ENCODE data around the gene BPGM. TPM values are rescaled to one million over a fixed set of nuclear protein-coding genes. Genes with fewer than 3 reads are reported as not detected.

The BPGM gene
- total RNA-seq, 1 donor from 2014 or later: 24.7 TPM

- no peak for DNase-seq (ENCODE audit: low read depth)
- no peak for TF ChIP-seq CTCF (conservative IDR thresholded peaks at IDR 0.05; ENCODE audit: low read depth, low read length)
- H3K4me3 ChIP-seq (ENCODE audit: low read depth, low read length): no peak overlapping the region
Observed at GRCh38 chr7:134694767-134695166, 48.1 kb downstream of the BPGM start.

GRCh38 chr7:134695321-134695860 is 48.7 kb downstream of the BPGM start:
- no peak for TF ChIP-seq CTCF (conservative IDR thresholded peaks at IDR 0.05; ENCODE audit: low read depth, low read length)
- DNase-seq (ENCODE audit: low read depth): no peak
- no peak overlapping the region for H3K4me3 ChIP-seq (ENCODE audit: low read depth, low read length)

- no peak overlapping the region for H3K4me3 ChIP-seq (ENCODE audit: low read depth, low read length)
- no peak for DNase-seq (ENCODE audit: low read depth)
- no peak for TF ChIP-seq CTCF (conservative IDR thresholded peaks at IDR 0.05; ENCODE audit: low read depth, low read length)
Observed at GRCh38 chr7:134696261-134696660, 49.6 kb downstream of the BPGM start.

GRCh38 chr7:134697205-134697886 is 50.7 kb downstream of the BPGM start:
- no peak for DNase-seq (ENCODE audit: low read depth)
- no peak for TF ChIP-seq CTCF (conservative IDR thresholded peaks at IDR 0.05; ENCODE audit: low read depth, low read length)
- no peak overlapping the region for H3K4me3 ChIP-seq (ENCODE audit: low read depth, low read length)

GRCh38 chr7:134698481-134698880 is 51.8 kb downstream of the BPGM start:
- DNase-seq (ENCODE audit: low read depth): no peak
- no peak overlapping the region for H3K4me3 ChIP-seq (ENCODE audit: low read depth, low read length)
- no peak for TF ChIP-seq CTCF (conservative IDR thresholded peaks at IDR 0.05; ENCODE audit: low read depth, low read length)

GRCh38 chr7:134699021-134699818 is 52.6 kb downstream of the BPGM start:
- no peak for DNase-seq (ENCODE audit: low read depth)
- H3K4me3 ChIP-seq (ENCODE audit: low read depth, low read length): no peak overlapping the region
- TF ChIP-seq CTCF (conservative IDR thresholded peaks at IDR 0.05; ENCODE audit: low read depth, low read length): no peak
